Lower leg skin (tissue), 4 donors: Measurements from ENCODE around the gene ZNF484. TPM values are rescaled to one million over a fixed set of nuclear protein-coding genes. Genes with fewer than 3 reads are reported as not detected.
"Not testable (repeated sequence)": the region's sequence is repeated elsewhere in the genome, so short reads cannot be mapped to it uniquely, and the experiment has no call there.

Experiments
- DNase-seq, 2 donors: peaks; one replicate each; pipeline ENCODE4 v3.0.0-alpha.2; 2019; ENCODE audit warnings: low spot score in 2 of 2
- H3K4me3 ChIP-seq: fragments of 200-600 bp; sonication (generic); 2 replicates; pipeline ENCODE4 v1.5.1; 2017; ENCODE audit warnings: mild to moderate bottlenecking, low read depth; ENCODE audit not compliant: poor library complexity, severe bottlenecking
- POLR2A ChIP-seq, 2 donors: fragments of 450-650 bp; IDR thresholded peaks; one replicate each; pipeline ENCODE4 v1.6.1; 2016 to 2017; ENCODE audit warnings: antibody characterized with exemption in 2 of 2, mild to moderate bottlenecking in 1 of 2, moderate library complexity in 1 of 2
- WGBS, 2 donors: methylation state at CpG; one replicate each; pipeline ENCODE4 v1.1.5; 2018; 5-methylcytosine and 5-hydroxymethylcytosine counted together
- intact Hi-C: fragments of 100-400 bp; cut with DNase I; formaldehyde crosslinking; loops from one replicate; pipeline ENCODE4 v1.15.0; 2023; ENCODE audit warnings: low total_unique reads
- total RNA-seq, 4 donors: library from RNA; depleted of rRNA; stranded (reverse); fragments of >200 nt; gene quantifications; one replicate each; pipeline ENCODE4 v1.1.0, GENCODE V29; 2016
- TF ChIP-seq, protein P1 (sequence below), 3 donors: fragments of 450-650 bp; IDR thresholded peaks; one replicate each; pipeline ENCODE4 v1.5.1; 2016; ENCODE audit warnings: antibody characterized with exemption in 3 of 3, mild to moderate bottlenecking in 3 of 3, moderate library complexity in 2 of 3

ZNF484 gene
- total RNA-seq, 4 donors from 2014 or later, result 4.4 to 8.9 (median 5.0) TPM

DNA sequence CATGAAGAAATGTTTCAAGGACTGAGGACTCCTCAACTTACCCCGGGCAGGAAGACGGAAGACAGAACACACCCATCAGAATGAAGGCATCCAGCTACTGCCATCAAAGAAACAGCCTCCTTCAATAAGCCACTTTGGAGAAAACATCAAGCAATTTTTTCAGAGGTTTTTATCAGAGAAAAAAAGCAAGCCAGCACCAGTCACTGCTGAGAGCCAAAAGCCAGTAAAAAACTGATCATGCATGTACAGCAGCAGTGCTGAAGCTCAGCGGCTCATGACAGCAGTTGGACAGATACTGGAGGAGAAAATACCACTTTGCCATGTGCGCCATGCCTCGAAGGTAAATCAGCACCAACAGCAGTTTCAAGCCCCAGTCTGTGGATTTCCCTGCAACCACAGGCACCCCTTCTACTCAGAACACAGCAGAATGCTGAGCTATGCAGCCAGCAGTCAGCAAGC, 10.1 kb upstream of the ZNF484 start:
- WGBS, 2 donors, result 52 to 57% methylated on average over 5 of the region's 5 CpGs
- intact Hi-C loops, result no loop called here
- H3K4me3 ChIP-seq, result no peak overlapping the region
- no peak for TF ChIP-seq POLR2A (IDR thresholded peaks at IDR 0.05)
- TF ChIP-seq, protein P1, sequence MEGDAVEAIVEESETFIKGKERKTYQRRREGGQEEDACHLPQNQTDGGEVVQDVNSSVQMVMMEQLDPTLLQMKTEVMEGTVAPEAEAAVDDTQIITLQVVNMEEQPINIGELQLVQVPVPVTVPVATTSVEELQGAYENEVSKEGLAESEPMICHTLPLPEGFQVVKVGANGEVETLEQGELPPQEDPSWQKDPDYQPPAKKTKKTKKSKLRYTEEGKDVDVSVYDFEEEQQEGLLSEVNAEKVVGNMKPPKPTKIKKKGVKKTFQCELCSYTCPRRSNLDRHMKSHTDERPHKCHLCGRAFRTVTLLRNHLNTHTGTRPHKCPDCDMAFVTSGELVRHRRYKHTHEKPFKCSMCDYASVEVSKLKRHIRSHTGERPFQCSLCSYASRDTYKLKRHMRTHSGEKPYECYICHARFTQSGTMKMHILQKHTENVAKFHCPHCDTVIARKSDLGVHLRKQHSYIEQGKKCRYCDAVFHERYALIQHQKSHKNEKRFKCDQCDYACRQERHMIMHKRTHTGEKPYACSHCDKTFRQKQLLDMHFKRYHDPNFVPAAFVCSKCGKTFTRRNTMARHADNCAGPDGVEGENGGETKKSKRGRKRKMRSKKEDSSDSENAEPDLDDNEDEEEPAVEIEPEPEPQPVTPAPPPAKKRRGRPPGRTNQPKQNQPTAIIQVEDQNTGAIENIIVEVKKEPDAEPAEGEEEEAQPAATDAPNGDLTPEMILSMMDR (IDR thresholded peaks at IDR 0.05), result no peak
- DNase-seq, result no peak

- DNase-seq, H3K4me3 ChIP-seq, intact Hi-C loops: not testable (repeated sequence)
- WGBS, 2 donors, result 73 to 76% methylated on average over 8 of the region's 8 CpGs
Observed at GRCh38 chr9:92886846-92887610, 9.2 kb upstream of the ZNF484 start.

DNA sequence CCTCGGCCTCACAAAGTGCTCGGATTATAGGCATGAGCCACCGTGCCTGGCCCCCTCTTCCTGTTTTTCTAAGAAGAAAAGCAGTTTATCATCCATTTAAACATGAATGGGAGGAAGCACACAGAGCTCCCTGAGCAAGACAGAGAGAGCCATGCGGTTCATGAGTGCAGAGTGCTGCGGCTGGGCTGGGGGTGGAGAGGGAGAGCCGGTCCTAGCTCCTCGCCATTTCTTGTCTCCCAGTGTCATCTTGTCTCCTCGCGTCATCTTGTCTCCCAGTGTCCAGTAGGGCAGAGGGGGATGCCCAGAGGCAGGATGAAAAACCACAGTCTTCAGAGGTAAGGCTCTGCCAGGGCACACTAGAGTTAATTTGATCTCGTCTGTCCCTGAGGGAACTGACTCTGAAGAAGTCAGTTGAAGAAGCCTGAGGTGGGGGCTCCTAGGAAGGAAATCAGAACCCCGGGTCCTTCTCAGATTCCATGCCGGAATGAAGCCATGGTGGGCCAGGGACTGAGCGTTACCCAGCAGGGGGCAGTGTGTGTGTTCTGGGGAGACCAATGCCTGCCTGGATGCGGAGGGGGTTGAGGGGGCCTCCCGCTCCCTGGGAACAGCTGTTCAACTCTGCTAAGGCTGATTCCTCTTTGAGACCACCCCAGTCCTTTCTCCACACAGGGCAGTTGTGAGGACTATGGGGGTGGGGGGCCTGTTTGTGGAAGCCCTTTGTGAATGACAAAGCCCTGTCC, 6.0 kb upstream of the ZNF484 start:
- H3K4me3 ChIP-seq, intact Hi-C loops, DNase-seq: not testable (repeated sequence)
- 82 to 87% methylated on average over 15 of the region's 15 CpGs for WGBS, 2 donors

DNA sequence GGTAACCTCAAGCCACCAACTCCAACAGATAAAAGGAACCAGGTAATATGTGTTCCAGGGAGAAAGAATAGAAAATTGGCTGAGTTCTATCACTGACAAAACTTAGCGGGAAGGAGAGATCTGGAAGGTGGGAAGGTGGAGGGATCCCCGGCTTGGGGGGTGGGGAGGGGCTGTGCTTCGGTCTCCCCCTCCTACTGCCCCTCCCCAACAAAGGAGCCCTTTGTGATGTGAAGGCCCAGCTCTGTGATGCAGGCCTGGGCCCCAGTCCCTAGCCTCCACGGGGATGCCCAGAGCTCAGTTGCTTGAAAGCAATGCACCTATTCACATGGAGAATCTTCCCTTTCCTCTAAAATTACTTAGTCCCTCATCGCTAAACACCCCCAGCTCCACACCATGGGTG, 4.4 kb upstream of the ZNF484 start:
- no peak for TF ChIP-seq POLR2A (IDR thresholded peaks at IDR 0.05)
- TF ChIP-seq, protein P1 (IDR thresholded peaks at IDR 0.05), result no peak
- no peak overlapping the region for H3K4me3 ChIP-seq
- intact Hi-C loops, result no loop called here
- 74 to 75% methylated on average over 5 of the region's 5 CpGs for WGBS, 2 donors
- DNase-seq, result no peak

- DNase-seq, result no peak
- H3K4me3 ChIP-seq, result no peak overlapping the region
- no peak for TF ChIP-seq POLR2A (IDR thresholded peaks at IDR 0.05)
- TF ChIP-seq, protein P1 (IDR thresholded peaks at IDR 0.05), result no peak
- WGBS, 2 donors, result 90 to 100% methylated on average over 1 of the region's 1 CpG
- intact Hi-C loops, result no loop called here
Observed at GRCh38 chr9:92875373-92875772, 2.5 kb downstream of the ZNF484 start.

GRCh38 chr9:92870289-92870688, 7.5 kb downstream of the ZNF484 start:
- intact Hi-C loops, result no loop called here
- no peak overlapping the region for H3K4me3 ChIP-seq
- TF ChIP-seq, protein P1 (IDR thresholded peaks at IDR 0.05), result no peak
- no peak for TF ChIP-seq POLR2A (IDR thresholded peaks at IDR 0.05)
- no peak for DNase-seq
- WGBS, 2 donors, result 97 to 98% methylated on average over 2 of the region's 2 CpGs

- intact Hi-C loops, DNase-seq, H3K4me3 ChIP-seq: not testable (repeated sequence)
- 79 to 81% methylated on average over 2 of the region's 2 CpGs for WGBS, 2 donors
Observed at GRCh38 chr9:92866600-92866999, 11.2 kb downstream of the ZNF484 start.
